SK-N-SH (cell line): ENCODE results near the gene IL11. TPM values are rescaled to one million over a fixed set of nuclear protein-coding genes. Genes with fewer than 3 reads are reported as not detected.
A peak's percentile ranks its signal among the peaks of the same experiment; 100 is the strongest.

Experiments used
- CTCF ChIA-PET: fragments of 300-600, 350-600 bp; formaldehyde crosslinking; extraction: SDS; loops from one replicate; lab custom pipeline; 2021; lab: Yijun Ruan, JAX
- POLR2A ChIA-PET: fragments of 350-600 bp; sonication (Branson Sonifier 250); formaldehyde crosslinking; extraction: SDS; loops from one replicate; lab custom pipeline; 2020; ENCODE audit warnings: antibody characterized with exemption, inconsistent platforms; lab: Yijun Ruan, JAX
- DNase-seq: peaks from one replicate; pipeline ENCODE4 v3.0.0; 2012
- H2AFZ ChIP-seq: fragments of 200-600 bp; sonication (generic); 2 replicates; pipeline ENCODE4 v1.8.1; 2016; ENCODE audit warnings: antibody characterized with exemption, mild to moderate bottlenecking, low read depth
- H3F3A ChIP-seq: fragments of 200-600 bp; sonication (generic); replicated peaks from 2 replicates; pipeline ENCODE3; 2016; ENCODE audit warnings: antibody characterized with exemption, mild to moderate bottlenecking; ENCODE audit not compliant: insufficient read depth
- H3K27ac ChIP-seq, 2 experiments: fragments of 200-500 bp in 1 of 2; fragments of 200-600 bp in 1 of 2; sonication (Bioruptor generic) in 1 of 2; sonication (generic), shearing (Covaris generic) in 1 of 2; 2 replicates each; pipeline versions ENCODE4 v1.5.1 to v1.6.1; 2014 to 2016; ENCODE audit warnings: low read depth in 2 of 2, inconsistent platforms in 1 of 2, low read length in 1 of 2, mild to moderate bottlenecking in 1 of 2, mixed read lengths in 1 of 2
- H3K27me3 ChIP-seq: fragments of 200-600 bp; sonication (generic), shearing (Covaris generic); 2 replicates; pipeline ENCODE4 v1.6.1; 2016; ENCODE audit warnings: mixed run types; ENCODE audit not compliant: insufficient read depth
- H3K36me3 ChIP-seq, 2 experiments: fragments of 200-500 bp in 1 of 2; fragments of 200-600 bp in 1 of 2; sonication (Bioruptor generic) in 1 of 2; sonication (generic) in 1 of 2; replicated peaks in 1 of 2; 2 replicates each; pipeline versions ENCODE3 to v1.5.1; 2014 to 2016; ENCODE audit warnings: low read length in 1 of 2, mild to moderate bottlenecking in 1 of 2; ENCODE audit not compliant: insufficient read depth in 2 of 2, control insufficient read depth in 1 of 2
- H3K4me1 ChIP-seq, 2 experiments: fragments of 200-500 bp in 1 of 2; fragments of 200-600 bp in 1 of 2; sonication (Bioruptor generic) in 1 of 2; sonication (generic), shearing (Covaris generic) in 1 of 2; 2 replicates each; pipeline versions ENCODE4 v1.5.1 to v1.6.1; 2014 to 2016; ENCODE audit warnings: low read depth in 1 of 2, low read length in 1 of 2, mixed run types in 1 of 2; ENCODE audit not compliant: insufficient read depth in 2 of 2, control insufficient read depth in 1 of 2
- H3K4me2 ChIP-seq: fragments of 200-600 bp; sonication (generic), shearing (Covaris generic); 2 replicates; pipeline ENCODE4 v1.6.1; 2017; ENCODE audit warnings: mixed run types
- H3K4me3 ChIP-seq, 2 experiments: fragments of 200-500 bp in 1 of 2; fragments of 200-600 bp in 1 of 2; sonication (Bioruptor generic) in 1 of 2; sonication (generic), shearing (Covaris generic) in 1 of 2; 2 replicates each; pipeline versions ENCODE4 v1.5.1 to v1.8.1; 2014 to 2016; ENCODE audit warnings: low read depth in 2 of 2, inconsistent platforms in 1 of 2, low read length in 1 of 2, mild to moderate bottlenecking in 1 of 2, mixed read lengths in 1 of 2, moderate library complexity in 1 of 2
- H3K79me2 ChIP-seq: fragments of 200-600 bp; sonication (generic); 2 replicates; pipeline ENCODE4 v1.8.1; 2017; ENCODE audit warnings: mild to moderate bottlenecking; ENCODE audit not compliant: insufficient read depth
- H3K9ac ChIP-seq: fragments of 200-600 bp; sonication (generic); 2 replicates; pipeline ENCODE4 v1.6.1; 2017; ENCODE audit warnings: mixed run types
- H3K9me2 ChIP-seq: fragments of 200-600 bp; sonication (generic); 2 replicates; pipeline ENCODE4 v1.6.1; 2017; ENCODE audit warnings: mixed run types
- H3K9me3 ChIP-seq: fragments of 200-600 bp; sonication (generic); 2 replicates; pipeline ENCODE4 v1.6.1; 2017; ENCODE audit warnings: mixed run types, mild to moderate bottlenecking, moderate library complexity
- H4K20me1 ChIP-seq: fragments of 200-600 bp; sonication (generic); 2 replicates; pipeline ENCODE4 v1.6.1; 2017; ENCODE audit warnings: mild to moderate bottlenecking, mixed run types; ENCODE audit not compliant: insufficient read depth
- CHD2 ChIP-seq: fragments of 150-350 bp; IDR thresholded peaks from 2 replicates; pipeline ENCODE4 v1.6.1; 2018; ENCODE audit warnings: low read length; ENCODE audit not compliant: partially characterized antibody
- ELF1 ChIP-seq: IDR thresholded peaks from 2 replicates; pipeline ENCODE4 v1.4.0; 2012
- EP300 ChIP-seq, 2 experiments: IDR thresholded peaks; 2 replicates each; pipeline versions ENCODE4 v1.4.0 to v1.6.1; 2012; ENCODE audit warnings: borderline replicate concordance in 1 of 2, low read depth in 1 of 2, low read length in 1 of 2
- EZH2phosphoT487 ChIP-seq: fragments of 200-600 bp; sonication (generic); IDR thresholded peaks from 2 replicates; pipeline ENCODE4 v1.6.1; 2017; ENCODE audit warnings: low read depth, mixed run types, mild to moderate bottlenecking, antibody characterized with exemption, moderate library complexity, borderline replicate concordance
- FOSL2 ChIP-seq: IDR thresholded peaks from 2 replicates; pipeline ENCODE4 v1.4.0; 2012; ENCODE audit warnings: low read depth, mild to moderate bottlenecking, moderate library complexity, borderline replicate concordance
- FOXJ3 ChIP-seq: sonication (generic); formaldehyde crosslinking; IDR thresholded peaks from 2 replicates; pipeline ENCODE4 v1.5.1; 2020; ENCODE audit warnings: mild to moderate bottlenecking, missing genetic modification reagents
- FOXM1 ChIP-seq: IDR thresholded peaks from 2 replicates; pipeline ENCODE4 v1.4.0; 2012; ENCODE audit warnings: low read depth, mild to moderate bottlenecking
- GABPA ChIP-seq: IDR thresholded peaks from 2 replicates; pipeline ENCODE4 v1.4.0; 2012; ENCODE audit warnings: low read depth, mild to moderate bottlenecking
- GATA2 ChIP-seq: sonication (generic); formaldehyde crosslinking; IDR thresholded peaks from 2 replicates; pipeline ENCODE4 v1.5.0; 2020; ENCODE audit warnings: mild to moderate bottlenecking, missing genetic modification reagents
- MEF2A ChIP-seq: IDR thresholded peaks from 2 replicates; pipeline ENCODE4 v1.4.0; 2012; ENCODE audit warnings: low read depth, borderline replicate concordance
- MXI1 ChIP-seq: IDR thresholded peaks from 2 replicates; pipeline ENCODE4 v1.6.1; 2012; ENCODE audit warnings: mild to moderate bottlenecking, low read depth, low read length, improper control_type of control experiment
- NFIC ChIP-seq: IDR thresholded peaks from 2 replicates; pipeline ENCODE4 v1.4.0; 2012; ENCODE audit warnings: borderline replicate concordance
- NRF1 ChIP-seq: IDR thresholded peaks from 2 replicates; pipeline ENCODE4 v1.6.1; 2012; ENCODE audit warnings: low read depth, mild to moderate bottlenecking, low read length
- POLR2AphosphoS5 ChIP-seq: IDR thresholded peaks from 2 replicates; pipeline ENCODE4 v1.6.1; 2012; ENCODE audit warnings: low read depth, low read length
- RAD21 ChIP-seq: IDR thresholded peaks from 2 replicates; pipeline ENCODE4 v1.6.1; 2012; ENCODE audit warnings: mild to moderate bottlenecking, low read length
- RCOR1 ChIP-seq: fragments of 150-350 bp; IDR thresholded peaks from 2 replicates; pipeline ENCODE4 v1.6.1; 2017; ENCODE audit warnings: antibody characterized with exemption, low read length
- RFX5 ChIP-seq: IDR thresholded peaks from 2 replicates; pipeline ENCODE4 v1.6.1; 2012; ENCODE audit warnings: mild to moderate bottlenecking, improper control_type of control experiment, low read length
- RXRA ChIP-seq: IDR thresholded peaks from 2 replicates; pipeline ENCODE4 v1.4.0; 2012; ENCODE audit warnings: low read depth, mild to moderate bottlenecking, borderline replicate concordance
- SIN3A ChIP-seq: IDR thresholded peaks from 2 replicates; pipeline ENCODE4 v1.6.1; 2012; ENCODE audit warnings: low read depth, mild to moderate bottlenecking, low read length, moderate library complexity, borderline replicate concordance
- SMC3 ChIP-seq: IDR thresholded peaks from 2 replicates; pipeline ENCODE4 v1.6.1; 2012; ENCODE audit warnings: low read depth, low read length, improper control_type of control experiment
- TAF1 ChIP-seq: IDR thresholded peaks from 2 replicates; pipeline ENCODE4 v1.6.1; 2012; ENCODE audit warnings: low read depth, mild to moderate bottlenecking, low read length, moderate library complexity, borderline replicate concordance
- TCF12 ChIP-seq: IDR thresholded peaks from 2 replicates; pipeline ENCODE4 v1.4.0; 2012
- TEAD4 ChIP-seq: IDR thresholded peaks from 2 replicates; pipeline ENCODE4 v1.4.0; 2012; ENCODE audit warnings: mild to moderate bottlenecking, borderline replicate concordance; ENCODE audit not compliant: insufficient read depth
- USF2 ChIP-seq: fragments of 150-350 bp; IDR thresholded peaks from 2 replicates; pipeline ENCODE4 v1.6.1; 2017; ENCODE audit warnings: antibody characterized with exemption, low read length, low read depth, borderline replicate concordance
- YY1 ChIP-seq: IDR thresholded peaks from 2 replicates; pipeline ENCODE4 v1.4.0; 2012; ENCODE audit warnings: low read depth, mild to moderate bottlenecking
- WGBS: methylation state at CpG from one replicate; pipeline ENCODE4 v1.1.6; 2017; ENCODE audit warnings: low lambda C conversion rate; 5-methylcytosine and 5-hydroxymethylcytosine counted together
- polyA plus RNA-seq, 3 experiments: library from polyadenylated mRNA; depleted of rRNA; stranded (reverse); fragments of >200 nt; gene quantifications; 2 replicates each; pipeline ENCODE4 v1.2.3, GENCODE V29; 2012
- TF ChIP-seq, protein P1 (sequence below): fragments of 150-350 bp; IDR thresholded peaks from 2 replicates; pipeline ENCODE4 v1.6.1; 2016; ENCODE audit warnings: mild to moderate bottlenecking, low read depth, low read length
- TF ChIP-seq, protein P2 (sequence below): IDR thresholded peaks from 2 replicates; pipeline ENCODE4 v1.4.0; 2012; ENCODE audit warnings: low read depth
- TF ChIP-seq, protein P3 (sequence below): fragments of 200-600 bp; sonication (generic); IDR thresholded peaks from 2 replicates; pipeline ENCODE4 v1.6.1; 2017; ENCODE audit warnings: antibody characterized with exemption, mild to moderate bottlenecking, moderate library complexity
- TF ChIP-seq, protein P4 (sequence below): IDR thresholded peaks from 2 replicates; pipeline ENCODE4 v1.4.0; 2012; ENCODE audit warnings: low read depth, borderline replicate concordance

IL11 gene
- polyA plus RNA-seq, 1 of the 3 experiments (the other 2 are of a cell fraction): 13.2 TPM

GRCh38 chr19:55407800-55408532 lies 37.7 kb upstream of the IL11 start:
- Histone ChIP-seq H3K36me3 (peaks cover 12 to 18% of the 10 kb centered on the region in 2 experiments), H3K9me3 (no peaks in the 10 kb centered on the region), H2AFZ (peak overlapping the region; percentile 87), H4K20me1 (peaks cover 38% of the 10 kb centered on the region), H3K4me1 (peaks cover 8 to 21% of the 10 kb centered on the region in 2 experiments; a peak in 3 of 4 replicates), H3K9me2 (no peaks in the 10 kb centered on the region), H3K79me2 (peaks cover 46% of the 10 kb centered on the region), H3K27me3 (no peaks in the 10 kb centered on the region), H3F3A (peaks cover 15% of the 10 kb centered on the region), H3K9ac (peak overlapping the region; percentile 99), H3K4me3 (peak overlapping the region; percentile 82 to 85), H3K4me2 (peak overlapping the region; percentile 94), H3K27ac (peak overlapping the region; percentile 98)
- ChIA-PET POLR2A (interaction anchor here (0.6 to 1.9 kb wide), 35 partner anchors 9 to 317 kb away, joined by 3 to 33 read pairs (median 4); partner anchors contain the start of genes FIZ1, IL11, ISOC2 and KMT5C), CTCF (interaction anchor here (0.7 to 2.4 kb wide), 5 partner anchors 10 to 267 kb away, joined by 3 to 18 read pairs (median 5); no protein-coding TSS in a partner anchor)
- 1% methylated on average over 70 of the region's 72 CpGs for WGBS
- peak; percentile 98 for DNase-seq
- 0 out of 2 replicates have a peak, but pooled peaks have one; percentile 15 for TF ChIP-seq TCF12
- peak; percentile 58; the same call in 1 of the 2 replicates for TF ChIP-seq GABPA
- no peak for TF ChIP-seq FOXJ3 (CRISPR knock-in tag)
- TF ChIP-seq MEF2A: no peak; the same call in 1 of the 2 replicates
- no peak for TF ChIP-seq SMC3
- TF ChIP-seq FOXM1: peak; percentile 99
- peak; percentile 39; the same call in 1 of the 2 replicates for TF ChIP-seq TAF1
- no peak for TF ChIP-seq NFIC
- no peak for TF ChIP-seq FOSL2
- TF ChIP-seq SIN3A: no peak
- peak; percentile 66 for TF ChIP-seq ELF1
- TF ChIP-seq, protein P1, sequence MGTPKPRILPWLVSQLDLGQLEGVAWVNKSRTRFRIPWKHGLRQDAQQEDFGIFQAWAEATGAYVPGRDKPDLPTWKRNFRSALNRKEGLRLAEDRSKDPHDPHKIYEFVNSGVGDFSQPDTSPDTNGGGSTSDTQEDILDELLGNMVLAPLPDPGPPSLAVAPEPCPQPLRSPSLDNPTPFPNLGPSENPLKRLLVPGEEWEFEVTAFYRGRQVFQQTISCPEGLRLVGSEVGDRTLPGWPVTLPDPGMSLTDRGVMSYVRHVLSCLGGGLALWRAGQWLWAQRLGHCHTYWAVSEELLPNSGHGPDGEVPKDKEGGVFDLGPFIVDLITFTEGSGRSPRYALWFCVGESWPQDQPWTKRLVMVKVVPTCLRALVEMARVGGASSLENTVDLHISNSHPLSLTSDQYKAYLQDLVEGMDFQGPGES: peak; percentile 65
- peak; percentile 86 for TF ChIP-seq MXI1
- TF ChIP-seq USF2: peak; percentile 76; the same call in 1 of the 2 replicates
- no peak for TF ChIP-seq EZH2phosphoT487
- TF ChIP-seq RXRA: no peak
- TF ChIP-seq, protein P2, sequence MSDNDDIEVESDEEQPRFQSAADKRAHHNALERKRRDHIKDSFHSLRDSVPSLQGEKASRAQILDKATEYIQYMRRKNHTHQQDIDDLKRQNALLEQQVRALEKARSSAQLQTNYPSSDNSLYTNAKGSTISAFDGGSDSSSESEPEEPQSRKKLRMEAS: peak; percentile 96
- peak; percentile 88 for TF ChIP-seq YY1
- no peak for TF ChIP-seq RAD21
- peak; percentile 40; the same call in 1 of the 2 replicates for TF ChIP-seq RFX5
- TF ChIP-seq EP300 (IDR thresholded peaks at IDR 0.05; ENCODE audit: borderline replicate concordance in 1 of 2, low read depth in 1 of 2, low read length in 1 of 2): peak; percentile 18 to 37; a peak in 1 of 4 replicates
- no peak for TF ChIP-seq TEAD4
- TF ChIP-seq GATA2 (CRISPR knock-in tag): no peak
- TF ChIP-seq RCOR1: peak; percentile 40; the same call in 1 of the 2 replicates
- peak; percentile 35 for TF ChIP-seq NRF1
- TF ChIP-seq, protein P3, sequence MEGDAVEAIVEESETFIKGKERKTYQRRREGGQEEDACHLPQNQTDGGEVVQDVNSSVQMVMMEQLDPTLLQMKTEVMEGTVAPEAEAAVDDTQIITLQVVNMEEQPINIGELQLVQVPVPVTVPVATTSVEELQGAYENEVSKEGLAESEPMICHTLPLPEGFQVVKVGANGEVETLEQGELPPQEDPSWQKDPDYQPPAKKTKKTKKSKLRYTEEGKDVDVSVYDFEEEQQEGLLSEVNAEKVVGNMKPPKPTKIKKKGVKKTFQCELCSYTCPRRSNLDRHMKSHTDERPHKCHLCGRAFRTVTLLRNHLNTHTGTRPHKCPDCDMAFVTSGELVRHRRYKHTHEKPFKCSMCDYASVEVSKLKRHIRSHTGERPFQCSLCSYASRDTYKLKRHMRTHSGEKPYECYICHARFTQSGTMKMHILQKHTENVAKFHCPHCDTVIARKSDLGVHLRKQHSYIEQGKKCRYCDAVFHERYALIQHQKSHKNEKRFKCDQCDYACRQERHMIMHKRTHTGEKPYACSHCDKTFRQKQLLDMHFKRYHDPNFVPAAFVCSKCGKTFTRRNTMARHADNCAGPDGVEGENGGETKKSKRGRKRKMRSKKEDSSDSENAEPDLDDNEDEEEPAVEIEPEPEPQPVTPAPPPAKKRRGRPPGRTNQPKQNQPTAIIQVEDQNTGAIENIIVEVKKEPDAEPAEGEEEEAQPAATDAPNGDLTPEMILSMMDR: no peak
- no peak for TF ChIP-seq CHD2
- TF ChIP-seq, protein P4, sequence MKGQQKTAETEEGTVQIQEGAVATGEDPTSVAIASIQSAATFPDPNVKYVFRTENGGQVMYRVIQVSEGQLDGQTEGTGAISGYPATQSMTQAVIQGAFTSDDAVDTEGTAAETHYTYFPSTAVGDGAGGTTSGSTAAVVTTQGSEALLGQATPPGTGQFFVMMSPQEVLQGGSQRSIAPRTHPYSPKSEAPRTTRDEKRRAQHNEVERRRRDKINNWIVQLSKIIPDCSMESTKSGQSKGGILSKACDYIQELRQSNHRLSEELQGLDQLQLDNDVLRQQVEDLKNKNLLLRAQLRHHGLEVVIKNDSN: peak; percentile 94
- TF ChIP-seq POLR2AphosphoS5: peak; percentile 53; the same call in 1 of the 2 replicates
